CD4-positive, alpha-beta T cell treated with Interleukin-4 for 1 hour (primary cell): ENCODE results near the gene FOXN3.

Experiments used
- DNase-seq, 2 donors: peaks; one replicate each; pipeline ENCODE4 v3.0.0-alpha.2; 2020 to 2022

FOXN3 gene

DNA sequence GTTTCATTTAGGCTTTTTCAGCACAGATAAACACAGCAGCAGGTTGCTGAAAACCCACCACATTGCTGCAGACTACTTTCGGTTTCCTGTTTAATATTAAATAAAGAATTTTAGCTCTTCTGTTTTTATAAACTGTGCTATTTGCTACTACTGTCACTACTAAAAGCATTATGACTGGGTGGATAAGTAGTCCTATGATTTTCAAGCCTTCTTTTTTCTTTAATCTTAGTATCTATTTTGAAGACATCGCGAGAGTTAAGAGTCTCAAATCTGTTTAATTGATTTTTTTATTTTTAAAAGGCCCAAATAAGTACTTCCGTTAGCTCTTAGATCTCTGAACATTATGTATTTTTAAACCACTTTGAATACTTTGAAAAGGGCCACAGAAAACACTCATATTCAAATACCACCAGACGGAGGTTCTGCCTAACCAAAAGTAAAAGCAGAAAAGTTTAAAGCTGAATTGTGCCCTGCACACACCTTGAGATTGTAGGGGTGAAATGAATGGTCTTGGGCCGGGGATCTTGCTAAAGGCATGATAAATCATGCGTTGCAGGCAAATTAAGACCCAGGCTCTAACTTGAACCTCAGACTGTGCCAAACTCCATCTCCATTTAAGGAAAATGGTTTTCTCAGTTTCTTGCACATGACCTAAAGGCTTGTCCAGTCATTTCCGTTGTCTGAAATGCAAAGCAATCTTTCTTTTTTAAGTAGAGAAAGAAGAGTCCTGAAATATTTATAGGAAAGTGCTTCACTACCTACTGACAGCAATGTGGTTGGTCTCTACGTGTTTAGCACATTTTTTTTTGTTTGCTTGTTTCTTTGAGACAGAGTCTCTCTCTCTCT, 13.6 kb upstream of the FOXN3 start:
- peak; percentile 70 to 83 for DNase-seq

DNA sequence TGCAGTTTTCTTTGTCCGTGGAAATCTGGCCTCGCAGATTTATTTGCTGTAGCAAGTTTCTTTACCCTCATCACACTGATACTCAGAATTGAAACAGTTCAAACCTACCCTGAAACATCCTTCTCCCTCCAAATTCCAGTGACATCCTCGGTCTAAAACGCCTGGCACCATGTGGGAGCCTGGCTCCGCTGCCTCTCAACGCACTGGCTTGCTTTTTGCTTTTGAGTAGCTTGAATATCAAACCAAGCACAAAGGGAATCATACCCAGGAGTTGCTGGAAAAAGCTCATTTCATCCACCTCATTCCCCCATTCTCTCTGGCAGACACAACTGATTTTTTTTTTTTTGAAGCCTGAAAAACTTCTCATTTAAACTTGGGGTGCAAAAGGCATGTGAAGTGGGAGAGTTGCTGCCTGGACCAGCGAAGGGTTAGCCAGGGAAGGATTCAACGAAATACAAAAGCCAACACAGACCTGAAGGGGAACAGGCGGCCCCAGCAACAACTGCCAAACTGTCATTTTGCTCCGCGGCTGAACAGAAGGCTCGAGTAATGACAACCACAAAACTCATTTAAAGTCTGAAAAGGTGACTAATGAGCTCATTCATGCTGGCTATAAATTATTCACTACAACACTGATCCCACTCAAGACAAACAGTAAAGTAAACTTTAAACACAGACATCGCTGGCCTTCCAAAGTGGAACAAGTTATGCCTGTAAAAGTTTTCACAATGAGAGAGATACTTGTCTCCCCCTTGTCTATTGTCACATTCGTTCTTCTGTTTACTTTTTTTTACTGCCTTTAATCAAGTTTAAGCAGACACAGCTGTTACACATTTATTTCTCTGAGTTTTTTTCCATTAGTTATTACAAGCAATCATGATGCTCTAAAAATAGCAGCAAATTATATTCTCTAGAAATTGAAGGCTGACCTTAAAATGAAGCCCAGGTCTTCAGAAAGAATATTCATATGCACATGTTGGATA, 12.5 kb upstream of the FOXN3 start:
- peak in 1 of 2 donors; percentile 19 for DNase-seq

DNA sequence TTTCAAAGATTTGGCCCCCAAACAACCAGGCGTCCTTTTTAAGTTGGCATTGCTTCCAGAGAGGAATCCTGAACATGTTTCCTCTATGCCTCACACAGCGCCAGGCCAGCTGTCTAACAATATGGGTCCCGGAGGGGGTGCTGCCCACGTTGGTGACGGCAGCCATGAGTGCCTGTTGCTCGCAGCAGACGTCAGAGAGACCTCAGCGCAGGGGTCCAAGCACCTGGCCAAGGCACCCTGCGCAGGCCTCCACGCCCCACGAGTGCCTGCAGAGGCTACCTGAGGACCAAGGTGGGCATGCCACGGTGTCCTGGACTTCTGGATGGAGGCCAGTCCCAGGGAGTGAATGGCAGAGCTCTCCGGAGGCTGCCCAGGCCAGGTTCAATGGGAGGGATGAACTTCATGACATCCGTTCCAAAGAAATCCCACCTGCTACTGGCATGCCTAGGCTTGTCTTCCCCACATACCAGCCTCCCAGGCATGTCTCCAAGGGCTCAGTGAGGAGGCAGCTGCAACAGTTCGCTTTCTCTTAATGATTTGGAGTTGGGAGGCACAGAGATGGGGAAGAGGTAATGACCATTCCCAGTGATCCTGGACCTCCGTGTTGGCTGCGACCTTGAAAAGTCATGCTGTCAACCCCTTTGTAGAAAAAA, 11.6 kb upstream of the FOXN3 start:
- no peak for DNase-seq

DNA sequence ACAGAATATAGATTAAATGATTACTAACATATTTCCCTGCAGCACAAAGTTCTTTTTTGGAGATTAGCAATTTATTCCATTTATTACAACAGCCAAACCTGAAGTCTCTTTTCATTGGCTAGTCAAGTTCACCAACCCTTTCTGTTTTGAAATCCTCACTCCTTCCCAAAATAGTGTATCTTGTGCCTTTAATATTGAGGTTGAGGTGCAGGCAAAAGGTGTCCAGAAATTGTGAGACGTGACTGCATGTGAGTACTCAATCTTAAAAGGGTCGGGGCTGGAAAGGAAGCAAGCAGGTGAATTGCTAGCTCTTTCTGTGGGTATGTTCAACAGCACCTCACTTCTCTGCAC, 11.1 kb upstream of the FOXN3 start:
- DNase-seq: no peak

DNA sequence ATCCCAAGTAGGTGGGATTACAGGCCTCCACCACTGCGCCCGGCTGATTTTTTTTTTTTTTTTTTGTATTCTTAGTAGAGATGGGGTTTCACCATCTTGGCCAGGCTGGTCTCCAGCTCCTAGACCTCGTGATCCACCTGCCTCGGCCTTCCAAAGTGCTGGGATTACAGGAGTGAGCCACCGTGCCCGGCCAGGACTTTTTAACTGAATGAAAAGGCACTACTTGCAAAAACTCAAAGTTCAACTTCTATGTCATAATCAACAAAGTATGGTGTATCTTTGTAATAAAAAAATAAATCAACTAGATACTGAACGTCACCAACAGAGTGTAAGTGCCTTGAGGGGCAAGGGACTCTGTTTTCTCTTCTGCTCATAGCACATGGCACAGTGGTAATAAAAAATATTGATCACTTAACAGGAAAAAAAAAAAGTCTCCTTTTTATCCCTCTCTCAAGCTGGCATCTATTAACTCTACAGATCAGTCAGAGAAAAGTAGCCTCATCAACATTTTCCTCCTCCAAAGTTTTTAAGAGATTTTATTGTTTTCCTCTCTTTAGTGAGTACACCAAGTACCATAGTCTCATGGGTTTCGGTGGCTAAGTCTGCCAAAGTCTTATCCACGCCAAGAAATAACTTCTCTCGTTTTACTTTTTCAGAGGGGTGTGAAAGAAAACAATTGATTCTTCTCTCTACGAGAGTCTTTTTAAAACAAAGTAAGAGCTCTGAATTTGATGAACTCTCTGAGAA, 10.6 kb upstream of the FOXN3 start:
- DNase-seq: no peak

DNA sequence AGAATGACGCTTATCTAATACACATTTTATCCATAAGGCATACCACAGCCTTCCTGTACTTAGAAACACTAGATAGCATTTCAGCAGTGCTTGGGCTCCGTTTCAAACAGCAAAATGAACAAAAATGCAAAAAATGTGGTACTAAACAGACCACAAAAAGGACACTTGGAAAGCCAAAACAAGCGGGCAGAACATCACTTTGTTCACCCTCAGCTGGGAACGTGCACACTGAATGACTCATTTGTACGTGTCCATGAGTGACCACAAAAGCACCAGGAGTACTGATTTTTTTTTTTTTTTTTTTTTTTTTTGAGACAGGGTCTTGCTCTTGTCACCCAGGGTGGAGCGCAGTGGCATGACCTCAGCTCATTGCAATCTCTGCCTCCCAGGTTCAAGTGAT, 8.9 kb upstream of the FOXN3 start:
- peak in 1 of 2 donors; percentile 17 for DNase-seq

DNA sequence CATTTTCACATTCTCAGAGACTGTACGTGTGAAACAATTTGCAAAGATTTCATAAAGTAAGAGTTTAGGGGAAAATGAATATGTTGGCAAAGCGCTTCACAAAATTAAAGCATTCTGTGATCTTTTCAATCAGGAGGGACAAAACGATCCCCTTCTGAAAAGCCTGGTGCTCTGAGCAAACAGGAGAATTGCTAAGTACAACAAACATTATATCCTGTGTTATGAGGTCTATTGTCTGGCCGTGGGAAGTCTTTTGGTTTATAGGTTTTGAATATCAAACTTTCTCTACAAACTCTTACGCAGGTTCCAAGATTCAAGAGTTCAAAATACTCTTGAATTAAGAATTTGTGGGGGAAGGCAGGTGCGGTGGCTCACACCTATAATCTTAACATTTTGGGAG, 7.2 kb upstream of the FOXN3 start:
- DNase-seq: no peak

DNA sequence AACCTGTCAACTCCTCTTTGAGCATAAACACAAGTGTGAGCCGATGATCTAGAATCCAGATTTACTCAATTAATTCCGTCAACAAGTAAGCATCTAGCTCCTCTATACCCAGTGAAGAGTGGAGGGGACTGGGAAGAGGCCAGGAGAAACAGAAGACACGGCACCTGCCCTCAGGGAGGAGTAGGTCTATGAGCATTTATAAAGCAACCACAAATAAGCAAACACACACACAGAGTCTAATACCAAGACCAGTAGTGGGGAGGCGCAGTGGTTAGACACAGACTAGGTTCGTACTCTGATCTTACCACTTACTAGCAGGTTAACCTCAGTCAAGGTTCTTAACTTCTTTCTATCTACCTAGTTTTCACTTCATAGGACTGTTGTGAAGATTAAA, 5.9 kb upstream of the FOXN3 start:
- no peak for DNase-seq

DNA sequence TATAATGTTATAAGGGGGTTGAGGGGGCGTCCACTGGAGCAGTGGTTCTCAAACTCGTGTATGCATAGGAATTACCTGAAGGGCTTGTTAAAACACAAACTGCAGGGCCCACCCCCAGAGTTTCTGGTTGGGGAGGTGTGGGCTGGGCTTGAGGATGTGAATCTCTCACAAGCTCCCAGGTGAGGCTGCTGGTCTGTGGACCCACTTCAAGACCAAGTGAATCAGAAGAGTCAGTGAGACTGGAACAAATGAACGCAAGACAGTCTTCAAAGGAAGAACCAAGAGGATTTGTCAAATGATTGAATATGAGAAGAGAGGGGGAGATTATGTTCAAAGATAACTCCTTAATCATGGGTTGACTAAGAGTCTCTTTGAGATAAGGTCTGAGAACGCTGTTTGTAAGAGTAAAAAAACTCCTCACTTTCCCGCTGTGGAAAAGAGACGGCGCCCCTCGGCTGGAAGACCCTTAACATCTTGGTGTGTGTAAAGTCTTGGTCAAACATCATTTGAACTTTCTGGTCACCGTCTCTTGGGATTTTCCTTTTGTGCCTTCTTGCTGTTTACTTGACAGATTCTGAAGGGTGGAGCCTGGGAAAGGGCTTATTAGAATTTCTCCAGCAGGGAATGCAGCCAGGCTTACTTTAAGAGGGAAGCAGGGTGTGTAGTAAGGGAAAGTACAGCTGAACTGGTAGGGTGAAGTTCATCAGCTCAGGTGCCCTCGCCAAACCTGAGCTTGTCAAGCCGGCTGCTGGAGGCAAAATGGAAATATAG, 5.3 kb upstream of the FOXN3 start:
- no peak for DNase-seq

DNA sequence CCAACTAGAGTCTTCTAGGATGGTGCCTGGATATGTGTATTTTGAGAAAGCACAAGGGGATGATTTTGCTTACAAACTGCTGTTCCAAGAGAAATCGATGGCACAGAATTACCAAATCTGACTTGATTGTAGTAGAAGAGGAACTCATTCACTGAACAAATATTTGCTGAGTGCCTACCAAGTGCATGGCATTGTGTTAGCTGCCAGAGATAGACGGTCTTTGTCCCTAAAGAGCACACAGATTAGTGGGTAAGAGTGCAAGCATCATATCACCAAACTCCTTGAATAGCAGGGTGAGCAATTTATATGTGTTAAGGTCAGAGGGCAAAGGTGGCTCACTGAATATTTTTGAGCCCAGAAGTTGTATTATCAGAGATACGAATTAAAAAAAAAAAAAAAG, 3.5 kb upstream of the FOXN3 start:
- DNase-seq: no peak

DNA sequence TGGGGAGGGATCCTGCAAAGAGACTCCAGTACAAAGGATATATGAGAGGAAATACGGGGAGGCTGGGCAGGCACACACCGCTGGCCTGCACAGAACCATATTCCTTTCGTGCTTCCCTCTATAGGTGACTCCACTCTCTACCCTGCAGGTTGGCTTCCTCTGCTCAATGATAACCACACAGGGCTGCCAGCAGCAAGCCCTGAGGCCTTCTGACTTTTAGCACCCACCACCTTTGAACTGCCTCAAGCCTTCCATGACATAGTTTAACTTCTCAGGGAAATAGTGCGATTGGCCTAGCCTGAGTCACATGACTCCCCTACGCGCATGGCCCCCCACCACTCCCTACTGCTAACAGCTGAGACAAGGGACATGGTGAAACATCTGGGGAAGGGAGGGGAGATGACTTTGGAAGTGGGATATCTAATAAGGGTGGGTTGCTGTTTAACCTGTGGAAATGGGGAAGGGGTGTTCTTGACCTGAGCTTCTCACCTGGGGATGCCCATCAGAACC, 3.0 kb upstream of the FOXN3 start:
- DNase-seq: no peak

DNA sequence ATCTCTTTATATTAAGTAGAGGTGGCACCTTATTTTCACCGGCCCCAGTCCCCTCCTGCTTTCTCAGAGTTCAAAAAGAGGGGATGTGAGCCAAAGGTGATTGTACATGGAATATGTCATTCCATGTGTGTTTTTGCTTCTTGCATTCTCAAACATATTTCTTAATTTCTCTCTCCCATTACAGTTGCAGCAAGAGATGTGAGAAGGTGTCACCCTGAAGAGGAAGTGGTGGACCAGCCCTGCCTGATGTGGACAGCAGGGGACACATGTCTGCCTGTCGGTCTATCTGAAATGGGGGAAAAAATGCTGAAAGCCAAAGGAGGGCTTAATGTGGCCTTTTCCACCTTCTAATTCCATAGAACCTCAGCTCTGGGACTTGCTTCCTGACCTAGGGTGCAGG, 1.9 kb upstream of the FOXN3 start:
- peak in 1 of 2 donors; percentile 50 for DNase-seq

DNA sequence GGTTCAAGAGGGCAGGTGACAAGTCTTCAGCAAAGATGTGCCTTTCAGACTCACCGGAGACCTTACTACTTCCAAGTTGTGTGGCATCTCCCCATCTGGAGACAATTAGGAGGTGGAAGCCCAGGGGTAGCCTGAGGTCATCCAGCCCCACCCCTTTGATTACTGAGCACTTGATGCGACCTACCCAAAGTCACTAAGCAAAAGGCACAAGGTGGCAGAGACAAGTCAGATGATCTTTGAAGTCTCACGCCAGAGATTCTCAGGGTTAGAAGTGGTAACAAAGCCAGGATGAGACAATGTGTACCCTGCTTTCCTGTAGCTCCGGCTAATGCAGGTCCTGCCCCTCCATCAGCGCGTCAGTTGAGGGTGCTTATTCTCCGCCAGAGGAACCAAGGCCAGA, 1.4 kb upstream of the FOXN3 start:
- DNase-seq: peak in 1 of 2 donors; percentile 29

DNA sequence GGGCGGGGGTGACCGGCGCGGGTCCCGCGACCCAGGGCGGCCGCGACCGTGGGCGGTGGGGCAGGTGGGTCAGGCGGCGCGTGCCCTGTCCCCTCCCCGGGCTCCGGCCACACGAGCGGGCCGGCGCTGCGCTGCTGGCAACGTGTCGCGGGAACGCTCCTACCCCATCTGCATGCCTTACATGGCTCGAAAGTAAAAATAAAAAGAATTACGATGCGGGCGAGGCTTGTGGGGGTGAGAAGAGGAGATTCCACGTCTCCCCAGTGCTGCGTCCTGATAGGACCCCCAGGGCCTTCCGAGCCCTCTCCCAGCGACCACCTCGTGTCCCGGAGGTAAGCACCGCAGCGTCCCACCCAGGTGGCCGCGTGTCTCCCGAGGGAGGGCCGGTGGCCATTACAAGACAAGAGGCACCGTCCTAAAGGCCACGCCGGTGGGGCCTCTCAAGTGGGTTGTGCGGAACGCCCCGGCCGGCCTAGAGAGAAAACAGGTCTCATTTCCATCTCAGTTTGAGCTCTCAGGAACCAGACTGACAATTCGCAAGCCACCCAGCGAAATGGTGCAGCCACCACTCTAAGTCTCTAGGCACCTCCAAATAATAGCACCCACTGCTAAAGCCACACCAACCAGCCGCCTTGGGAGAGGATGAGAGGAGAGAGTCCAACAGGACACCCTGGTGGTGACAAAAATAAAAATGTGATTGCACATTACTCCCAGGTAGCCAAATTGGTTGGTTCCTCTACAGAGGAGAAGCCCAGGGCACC, 612 bp upstream of the FOXN3 start:
- DNase-seq: peak; percentile 76 to 78

DNA sequence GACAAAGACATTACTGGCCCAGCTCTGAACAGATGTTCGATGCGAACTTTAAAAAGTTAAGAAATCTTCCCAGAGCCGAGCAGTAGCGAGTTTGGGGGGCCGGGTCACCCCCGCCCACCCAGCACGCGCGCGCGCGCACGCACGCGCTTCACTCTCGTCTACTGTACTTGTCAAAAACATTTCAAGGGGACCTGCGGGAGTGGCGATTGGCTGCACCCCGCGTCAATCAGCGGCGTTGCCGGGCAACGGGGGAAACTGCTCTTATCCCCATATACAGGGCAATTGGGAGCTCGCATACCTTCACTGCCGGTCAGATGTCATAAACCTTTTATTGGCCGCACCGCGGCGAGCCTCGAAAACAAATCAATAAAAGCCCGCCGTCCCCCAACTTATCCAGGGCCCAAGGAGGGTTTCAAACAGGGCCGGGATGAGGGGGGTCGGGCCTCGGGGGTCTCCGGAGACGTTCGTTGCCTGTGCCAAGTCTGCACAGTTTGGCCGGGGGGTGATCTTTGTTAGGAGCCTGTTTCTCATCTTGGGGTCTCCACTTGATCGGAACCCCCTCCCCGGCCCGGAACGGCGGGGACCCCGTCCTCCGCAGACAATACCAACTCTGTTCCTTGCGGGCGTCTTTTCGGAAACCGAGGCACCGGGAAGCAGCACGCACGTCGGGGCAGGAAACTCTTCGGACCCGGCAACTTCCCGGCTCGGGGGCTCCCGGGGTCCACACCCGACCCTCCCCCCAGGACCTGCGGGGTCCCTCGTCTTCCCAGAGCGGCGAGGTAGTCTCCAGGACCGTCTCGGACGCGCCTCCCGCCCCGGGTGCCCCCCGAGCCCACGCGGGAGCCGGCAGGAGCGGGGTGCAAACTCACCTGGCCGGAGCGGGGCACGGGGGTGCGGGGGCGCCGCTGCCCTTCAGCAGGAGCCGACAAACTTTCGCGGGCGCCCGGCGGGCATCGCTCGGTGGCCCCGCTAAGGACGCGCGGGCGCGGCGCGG, 734 bp downstream of the FOXN3 start:
- DNase-seq: peak; percentile 99

DNA sequence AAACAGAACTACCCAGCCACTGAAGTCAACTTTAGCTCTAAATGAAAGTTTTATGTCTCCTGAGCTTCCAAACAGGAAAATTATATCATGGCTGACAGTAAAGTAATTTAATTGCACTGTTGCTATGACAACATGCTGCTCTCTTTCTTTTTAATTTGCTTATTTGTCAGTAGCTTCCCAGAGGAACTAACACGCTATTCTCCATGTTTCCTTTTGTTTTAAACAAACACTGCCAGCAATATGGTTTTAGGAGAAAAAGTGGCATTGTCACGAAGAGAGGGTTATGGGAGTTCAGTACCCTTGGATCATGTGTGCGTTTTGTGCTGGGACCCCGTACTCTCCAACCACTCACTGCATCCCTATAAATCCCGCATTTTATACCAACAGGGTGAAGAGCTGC, 1.9 kb downstream of the FOXN3 start:
- no peak for DNase-seq

DNA sequence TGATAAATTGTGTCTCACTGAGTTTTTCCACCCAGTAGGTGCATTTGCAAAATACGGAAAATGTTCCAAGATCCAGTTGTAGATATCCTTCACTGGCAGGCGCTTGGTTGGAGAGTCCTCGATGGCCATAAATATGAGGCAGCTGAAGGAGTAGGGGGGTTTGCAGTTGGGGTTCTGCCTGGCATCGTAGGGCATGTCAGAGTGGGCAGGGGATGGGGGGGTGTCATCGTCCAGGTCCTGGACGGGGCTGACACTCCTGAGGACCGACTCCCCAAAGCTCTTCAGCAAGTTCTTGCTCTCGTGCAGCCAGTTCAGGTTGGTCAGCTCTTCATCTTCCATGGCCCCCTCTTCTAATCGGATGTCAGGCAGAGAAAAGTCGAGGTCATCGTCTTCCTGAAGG, 5.1 kb downstream of the FOXN3 start:
- DNase-seq: no peak

DNA sequence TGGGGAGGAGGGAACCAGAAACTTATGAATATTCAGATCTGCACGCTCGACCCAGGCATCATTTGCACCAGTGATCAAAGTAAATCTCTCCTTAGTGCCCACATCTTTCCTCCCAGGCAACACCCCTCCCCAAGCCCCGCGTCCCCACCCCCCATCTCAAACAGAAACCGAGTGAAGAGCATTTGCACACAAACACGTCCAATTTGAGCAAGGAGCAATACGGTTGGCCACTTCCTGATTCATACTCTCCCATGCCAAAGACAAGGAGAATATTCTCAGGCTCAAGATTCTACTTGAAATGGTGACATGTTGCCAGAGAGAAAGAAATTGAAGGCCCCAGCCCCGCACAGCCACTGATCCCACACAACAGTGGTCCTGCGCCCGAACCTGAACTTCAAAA, 7.1 kb downstream of the FOXN3 start:
- no peak for DNase-seq

DNA sequence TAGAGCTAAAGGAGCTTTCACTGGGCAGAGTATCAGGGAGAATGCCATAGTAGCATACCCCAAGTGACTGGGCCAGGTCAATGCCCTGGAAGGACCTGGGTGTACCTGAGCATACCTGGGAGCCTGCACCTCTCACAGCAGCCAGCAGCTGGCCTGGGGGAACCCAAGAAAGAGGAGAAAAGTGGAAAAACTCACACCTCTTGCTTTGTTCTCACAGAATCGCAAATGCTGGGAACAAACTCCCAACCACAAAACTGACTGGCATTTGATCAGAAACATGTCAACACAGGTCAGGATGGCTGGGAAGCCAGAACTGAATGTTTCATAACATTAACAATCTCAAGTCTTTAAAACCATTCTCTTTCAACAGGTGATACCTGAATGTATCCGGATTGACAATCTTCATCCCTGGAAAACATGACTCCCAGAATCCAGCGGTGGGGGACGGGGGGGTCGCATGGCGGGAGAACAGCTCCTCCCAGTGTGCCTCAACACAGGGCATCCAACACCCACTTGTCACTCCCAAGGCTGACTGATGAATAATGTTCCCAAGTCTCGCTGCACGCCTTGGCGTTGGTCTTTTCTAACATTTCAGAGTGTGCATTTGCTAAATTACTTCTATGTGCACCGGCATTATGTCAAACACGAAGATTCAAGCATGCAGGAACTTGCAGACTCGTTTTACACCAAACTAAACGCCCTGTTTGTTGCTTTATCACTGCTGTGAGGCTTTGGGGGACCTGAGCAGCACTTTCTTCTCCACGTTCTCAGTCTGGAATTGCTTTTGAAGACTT, 7.9 kb downstream of the FOXN3 start:
- no peak for DNase-seq
